Frontal cortex (tissue), 4 donors: ENCODE results near the gene RSAD1. TPM values are rescaled to one million over a fixed set of nuclear protein-coding genes. Genes with fewer than 3 reads are reported as not detected.

Experiments
- DNase-seq, 2 donors: peaks; one replicate each; pipeline ENCODE4 v3.0.0; 2012; ENCODE audit warnings: low spot score in 2 of 2
- FAIRE-seq: peaks from 2 replicates; lab custom pipeline; 2012; peaks lifted over from hg19 to GRCh38; lab: Jason Lieb, UNC
- total RNA-seq: library from RNA; depleted of rRNA; stranded (reverse); fragments of >200 nt; gene quantifications from one replicate; pipeline ENCODE4 v1.2.3, GENCODE V29; 2014
- donor health status: control.
- donor health status: control.
- donor health status: control.

The RSAD1 gene
- total RNA-seq, 1 donor from 2014 or later = 17.1 TPM

- DNase-seq (no peak), FAIRE-seq (no peak)
Measured at GRCh38 chr17:50534222-50534978, 55.7 kb downstream of the RSAD1 start.

DNA sequence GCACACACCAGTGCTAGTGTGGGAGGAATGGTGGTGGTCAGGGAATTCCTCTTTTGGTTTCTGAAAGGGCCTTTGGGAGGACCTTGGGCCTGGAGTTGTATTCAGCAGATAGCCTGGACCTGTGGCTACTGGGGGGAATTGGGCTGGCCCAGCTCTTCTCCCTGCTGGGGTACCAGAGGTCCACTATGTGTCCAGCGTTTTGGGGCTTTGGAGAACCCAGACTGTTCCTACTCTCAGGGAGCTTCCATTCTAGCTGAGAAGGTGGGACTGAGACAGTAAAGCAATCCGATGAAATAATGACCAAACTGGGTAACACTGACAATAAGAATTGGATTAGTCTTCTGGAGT is 56.3 kb downstream of the RSAD1 start:
- DNase-seq (no peak), FAIRE-seq (no peak)

DNA sequence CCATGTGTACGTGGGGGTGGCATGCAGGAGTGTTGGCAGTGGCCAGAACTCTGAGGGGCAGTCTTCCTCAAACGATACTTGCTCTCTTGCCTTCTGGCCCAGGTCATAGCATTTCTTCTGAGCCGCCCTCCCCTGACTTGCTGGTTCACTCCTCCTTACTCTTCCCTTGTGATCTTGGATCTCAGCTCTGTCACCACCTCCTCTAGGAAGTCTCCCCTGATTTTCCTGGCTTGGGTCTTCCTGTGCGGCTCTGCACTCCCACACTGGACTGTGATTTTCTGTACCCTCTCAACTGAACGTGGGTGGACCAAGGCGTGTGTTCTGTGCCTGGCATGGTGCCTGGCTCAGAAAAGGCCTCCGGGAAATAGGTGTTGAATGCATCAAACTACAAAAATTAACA is 56.7 kb downstream of the RSAD1 start:
- no peak for FAIRE-seq
- DNase-seq = no peak

Other genes with a start within 250 kb of the RSAD1 start
- gene TMEM92, start 204.4 kb upstream of the RSAD1 start, total RNA-seq = not detected
- 9.0 TPM for gene XYLT2, start 132.7 kb upstream of the RSAD1 start, total RNA-seq
- gene MRPL27, start 105.7 kb upstream of the RSAD1 start, total RNA-seq = 38.7 TPM
- gene EME1, start 105.6 kb upstream of the RSAD1 start, total RNA-seq = 1.2 TPM
- gene LRRC59, start 81.3 kb upstream of the RSAD1 start, total RNA-seq = 38.7 TPM
- gene ACSF2, start 52.6 kb upstream of the RSAD1 start, total RNA-seq = 2.0 TPM
- gene CHAD, start 10.0 kb upstream of the RSAD1 start, total RNA-seq = not detected
- gene MYCBPAP, start 29.6 kb downstream of the RSAD1 start, total RNA-seq = 0.82 TPM
- 0.41 TPM for gene EPN3, start 53.9 kb downstream of the RSAD1 start, total RNA-seq
- gene SPATA20, start 68.3 kb downstream of the RSAD1 start, total RNA-seq = 26.9 TPM
- gene CACNA1G, start 81.9 kb downstream of the RSAD1 start, total RNA-seq = 7.7 TPM
- gene ABCC3, start 156.0 kb downstream of the RSAD1 start, total RNA-seq = not detected
- gene ANKRD40, start 229.1 kb downstream of the RSAD1 start, total RNA-seq = 28.9 TPM
- 115 TPM for gene LUC7L3, start 240.7 kb downstream of the RSAD1 start, total RNA-seq